OCI-LY1 (cell line): ENCODE data around the gene CXCR5.

Experiments used
- EZH2 ChIP-seq: fragments of 200-600 bp; sonication (generic), shearing (Covaris generic); IDR thresholded peaks from 2 replicates; pipeline ENCODE4 v1.8.0; 2017; ENCODE audit warnings: borderline replicate concordance, mixed run types, mild to moderate bottlenecking, antibody characterized with exemption, low read length, moderate library complexity, mixed read lengths
- TF ChIP-seq, protein P1 (sequence below): fragments of 200-600 bp; sonication (generic), shearing (Covaris generic); IDR thresholded peaks from 2 replicates; pipeline ENCODE4 v1.5.1; 2017; ENCODE audit warnings: mild to moderate bottlenecking, antibody characterized with exemption, low read length, moderate library complexity, mixed read lengths

DNA sequence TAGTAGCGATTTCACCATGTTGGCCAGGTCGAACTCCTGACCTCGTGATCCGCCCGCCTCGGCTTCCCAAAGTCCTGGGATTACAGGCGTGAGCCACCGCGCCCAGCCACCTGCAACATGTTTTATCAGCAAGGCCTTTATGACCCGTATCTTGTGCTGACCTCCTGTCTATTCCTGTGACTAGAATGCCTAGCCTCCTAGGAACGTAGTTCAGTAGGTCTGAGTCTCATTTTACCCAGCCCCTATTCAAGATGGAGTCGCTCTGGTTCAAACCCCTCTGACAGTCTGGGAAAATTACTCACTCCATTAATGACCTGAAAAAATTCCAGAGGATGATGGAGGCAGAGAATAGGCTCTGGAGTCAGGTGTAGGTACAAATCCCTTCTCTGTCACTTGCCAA is 30.0 kb upstream of the CXCR5 start:
- TF ChIP-seq, protein P1, sequence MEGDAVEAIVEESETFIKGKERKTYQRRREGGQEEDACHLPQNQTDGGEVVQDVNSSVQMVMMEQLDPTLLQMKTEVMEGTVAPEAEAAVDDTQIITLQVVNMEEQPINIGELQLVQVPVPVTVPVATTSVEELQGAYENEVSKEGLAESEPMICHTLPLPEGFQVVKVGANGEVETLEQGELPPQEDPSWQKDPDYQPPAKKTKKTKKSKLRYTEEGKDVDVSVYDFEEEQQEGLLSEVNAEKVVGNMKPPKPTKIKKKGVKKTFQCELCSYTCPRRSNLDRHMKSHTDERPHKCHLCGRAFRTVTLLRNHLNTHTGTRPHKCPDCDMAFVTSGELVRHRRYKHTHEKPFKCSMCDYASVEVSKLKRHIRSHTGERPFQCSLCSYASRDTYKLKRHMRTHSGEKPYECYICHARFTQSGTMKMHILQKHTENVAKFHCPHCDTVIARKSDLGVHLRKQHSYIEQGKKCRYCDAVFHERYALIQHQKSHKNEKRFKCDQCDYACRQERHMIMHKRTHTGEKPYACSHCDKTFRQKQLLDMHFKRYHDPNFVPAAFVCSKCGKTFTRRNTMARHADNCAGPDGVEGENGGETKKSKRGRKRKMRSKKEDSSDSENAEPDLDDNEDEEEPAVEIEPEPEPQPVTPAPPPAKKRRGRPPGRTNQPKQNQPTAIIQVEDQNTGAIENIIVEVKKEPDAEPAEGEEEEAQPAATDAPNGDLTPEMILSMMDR = no peak
- TF ChIP-seq EZH2 = no peak
